NCI-H446 (cell line): Measurements from ENCODE around the gene TEPSIN.

Source experiments
- DNase-seq, 2 experiments: peaks; one replicate each; lab custom pipeline; 2025; lab: John Stamatoyannopoulos, UW

The TEPSIN gene

GRCh38 chr17:81197831-81198490 is 40.9 kb downstream of the TEPSIN start:
- DNase-seq: no peak

GRCh38 chr17:81197409-81197795 is 41.5 kb downstream of the TEPSIN start:
- DNase-seq: no peak

- no peak for DNase-seq
Observed at GRCh38 chr17:81196505-81197408, 42.1 kb downstream of the TEPSIN start.

GRCh38 chr17:81195941-81196495 is 42.8 kb downstream of the TEPSIN start:
- no peak for DNase-seq

- DNase-seq: no peak
Observed at GRCh38 chr17:81194941-81195901, 43.6 kb downstream of the TEPSIN start.

GRCh38 chr17:81194225-81194760 is 44.6 kb downstream of the TEPSIN start:
- DNase-seq: no peak

GRCh38 chr17:81193470-81194224 is 45.2 kb downstream of the TEPSIN start:
- DNase-seq: no peak

GRCh38 chr17:81193051-81193410 is 45.8 kb downstream of the TEPSIN start:
- no peak for DNase-seq

- no peak for DNase-seq
Observed at GRCh38 chr17:81192386-81193050, 46.3 kb downstream of the TEPSIN start.

GRCh38 chr17:81191646-81192045 is 47.2 kb downstream of the TEPSIN start:
- DNase-seq: no peak

- DNase-seq: no peak
Observed at GRCh38 chr17:81191116-81191515, 47.7 kb downstream of the TEPSIN start.

- no peak for DNase-seq
Observed at GRCh38 chr17:81190591-81190990, 48.3 kb downstream of the TEPSIN start.

GRCh38 chr17:81189670-81190530 is 49.0 kb downstream of the TEPSIN start:
- DNase-seq: no peak

- DNase-seq: no peak
Observed at GRCh38 chr17:81189016-81189415, 49.8 kb downstream of the TEPSIN start.

GRCh38 chr17:81188491-81188840 is 50.4 kb downstream of the TEPSIN start:
- DNase-seq: no peak

GRCh38 chr17:81187586-81188490 is 51.0 kb downstream of the TEPSIN start:
- DNase-seq: no peak

GRCh38 chr17:81187120-81187519 is 51.7 kb downstream of the TEPSIN start:
- no peak for DNase-seq

- no peak for DNase-seq
Observed at GRCh38 chr17:81186203-81186602, 52.7 kb downstream of the TEPSIN start.
